ENCODE results near the gene PLXNA2. TPM values are rescaled to one million over a fixed set of nuclear protein-coding genes. Genes with fewer than 3 reads are reported as not detected.

The PLXNA2 gene
- total and polyA plus RNA-seq, 5 donors from 2014 or later, result 0.02 to 0.62 (median 0.16) TPM; not detected in 2

- Mint-ChIP-seq H3K36me3 (no peaks in the 10 kb centered on the region), H3K4me3 (no peak overlapping the region), H3K27ac (no peak overlapping the region), H3K9me3 (peaks cover 0 to 1% (median 0%) of the 10 kb centered on the region in 7 donors), H3K27me3 (peaks cover 5% of the 10 kb centered on the region), H3K4me1 (peaks cover 0 to 6% (median 1%) of the 10 kb centered on the region in 4 donors)
- peaks cover 3% of the 10 kb centered on the region for H3K4me1 ChIP-seq (ENCODE audit: control insufficient read depth, insufficient read depth, low read length, poor library complexity, severe bottlenecking)
- peaks cover 2% of the 10 kb centered on the region for H3K27me3 ChIP-seq (ENCODE audit: control insufficient read depth, insufficient read depth, low read length)
- H3K9me3 ChIP-seq (ENCODE audit: control insufficient read depth in 2 of 2, low read length in 2 of 2), result no peaks in the 10 kb centered on the region
- no peaks in the 10 kb centered on the region for H3K36me3 ChIP-seq (ENCODE audit: control insufficient read depth, insufficient read depth, low read length)
- H3K27ac ChIP-seq (ENCODE audit: insufficient read depth, low read length, poor library complexity, severe bottlenecking), result no peak overlapping the region
- no peak overlapping the region for H3K4me3 ChIP-seq (ENCODE audit: low read depth, low read length)
- ATAC-seq (ENCODE audit: low read depth in 2 of 2) (no peak), DNase-seq (no peak)
Observed at GRCh38 chr1:208129487-208129886, 114.7 kb downstream of the PLXNA2 start.

DNA sequence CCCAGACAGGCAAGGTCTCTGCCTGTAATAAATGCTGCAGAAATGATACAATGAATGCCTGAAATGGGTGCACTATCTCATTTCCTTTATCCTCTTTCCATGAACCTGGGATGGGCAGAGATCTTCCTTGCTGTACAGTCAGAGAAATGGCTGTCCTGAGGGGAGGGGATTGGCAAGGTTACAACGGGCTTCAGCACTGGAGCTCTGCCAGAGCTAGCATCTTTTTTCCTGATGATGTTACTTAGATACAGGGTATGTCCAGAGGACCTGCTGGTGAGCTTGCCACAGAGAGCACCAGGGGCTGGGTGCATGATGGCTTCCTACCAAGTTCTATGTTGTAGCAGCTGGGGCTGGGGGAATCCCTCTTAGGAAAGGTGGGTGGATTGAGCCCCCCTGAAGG is 115.1 kb downstream of the PLXNA2 start:
- no peak for ATAC-seq (ENCODE audit: low read depth in 2 of 2)

GRCh38 chr1:208127792-208128529 is 116.2 kb downstream of the PLXNA2 start:
- Histone ChIP-seq H3K4me1 (ENCODE audit: control insufficient read depth, insufficient read depth, low read length, poor library complexity, severe bottlenecking) (peaks cover 3% of the 10 kb centered on the region), H3K4me3 (ENCODE audit: low read depth, low read length) (no peak overlapping the region), H3K9me3 (ENCODE audit: control insufficient read depth in 2 of 2, low read length in 2 of 2) (no peaks in the 10 kb centered on the region), H3K27me3 (ENCODE audit: control insufficient read depth, insufficient read depth, low read length) (peaks cover 2% of the 10 kb centered on the region), H3K27ac (ENCODE audit: insufficient read depth, low read length, poor library complexity, severe bottlenecking) (no peak overlapping the region), H3K36me3 (ENCODE audit: control insufficient read depth, insufficient read depth, low read length) (no peaks in the 10 kb centered on the region)
- no peak for DNase-seq
- H3K4me1 Mint-ChIP-seq, result peaks cover 0 to 6% (median 1%) of the 10 kb centered on the region in 4 donors
- H3K36me3 Mint-ChIP-seq, result no peaks in the 10 kb centered on the region
- no peak for ATAC-seq (ENCODE audit: low read depth in 2 of 2)
- peaks cover 5% of the 10 kb centered on the region for H3K27me3 Mint-ChIP-seq
- no peak overlapping the region for H3K27ac Mint-ChIP-seq
- no peak overlapping the region for H3K4me3 Mint-ChIP-seq
- peaks cover 0 to 1% (median 0%) of the 10 kb centered on the region in 7 donors for H3K9me3 Mint-ChIP-seq

More for the DNA sequence above, 115.1 kb downstream of the PLXNA2 start:
- H3K9me3 ChIP-seq (ENCODE audit: control insufficient read depth in 2 of 2, low read length in 2 of 2), result no peaks in the 10 kb centered on the region
- H3K27me3 ChIP-seq (ENCODE audit: control insufficient read depth, insufficient read depth, low read length), result peaks cover 2% of the 10 kb centered on the region
- H3K4me1 Mint-ChIP-seq, result peaks cover 0 to 6% (median 1%) of the 10 kb centered on the region in 4 donors
- no peak for DNase-seq
- peaks cover 5% of the 10 kb centered on the region for H3K27me3 Mint-ChIP-seq
- no peak overlapping the region for H3K27ac Mint-ChIP-seq
- H3K9me3 Mint-ChIP-seq, result peaks cover 0 to 1% (median 0%) of the 10 kb centered on the region in 7 donors
- no peaks in the 10 kb centered on the region for H3K36me3 ChIP-seq (ENCODE audit: control insufficient read depth, insufficient read depth, low read length)
- H3K4me1 ChIP-seq (ENCODE audit: control insufficient read depth, insufficient read depth, low read length, poor library complexity, severe bottlenecking), result peaks cover 3% of the 10 kb centered on the region
- no peak overlapping the region for H3K27ac ChIP-seq (ENCODE audit: insufficient read depth, low read length, poor library complexity, severe bottlenecking)
- no peaks in the 10 kb centered on the region for H3K36me3 Mint-ChIP-seq
- no peak overlapping the region for H3K4me3 ChIP-seq (ENCODE audit: low read depth, low read length)
- no peak overlapping the region for H3K4me3 Mint-ChIP-seq

DNA sequence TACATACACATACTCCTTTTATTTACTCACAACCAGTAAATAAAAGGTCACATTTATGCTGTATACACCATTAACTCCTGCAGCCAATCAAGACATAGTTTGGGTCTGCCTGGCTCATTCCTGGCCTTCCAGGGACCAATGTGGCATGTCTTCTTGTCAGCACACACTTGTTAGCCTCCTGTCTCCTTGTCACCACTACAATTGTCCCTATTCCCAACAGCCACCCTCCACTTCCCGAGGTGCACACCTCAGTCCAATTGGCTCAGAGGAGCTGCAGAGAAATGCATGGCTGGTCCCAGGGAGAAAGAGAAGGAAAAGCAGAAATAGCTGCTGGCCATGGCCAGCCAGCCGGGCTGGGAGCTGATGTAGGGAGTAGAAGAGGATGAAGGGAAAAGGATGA is 116.9 kb downstream of the PLXNA2 start:
- no peak overlapping the region for H3K27ac Mint-ChIP-seq

GRCh38 chr1:208126108-208126507 is 118.1 kb downstream of the PLXNA2 start:
- DNase-seq (no peak), ATAC-seq (ENCODE audit: low read depth in 2 of 2) (no peak)
- Histone ChIP-seq H3K36me3 (ENCODE audit: control insufficient read depth, insufficient read depth, low read length) (no peaks in the 10 kb centered on the region), H3K9me3 (ENCODE audit: control insufficient read depth in 2 of 2, low read length in 2 of 2) (no peaks in the 10 kb centered on the region), H3K27ac (ENCODE audit: insufficient read depth, low read length, poor library complexity, severe bottlenecking) (no peak overlapping the region), H3K4me1 (ENCODE audit: control insufficient read depth, insufficient read depth, low read length, poor library complexity, severe bottlenecking) (no peaks in the 10 kb centered on the region), H3K4me3 (ENCODE audit: low read depth, low read length) (no peak overlapping the region), H3K27me3 (ENCODE audit: control insufficient read depth, insufficient read depth, low read length) (no peaks in the 10 kb centered on the region)
- Mint-ChIP-seq H3K4me1 (peaks cover 0 to 2% (median 0%) of the 10 kb centered on the region in 4 donors), H3K4me3 (no peak overlapping the region), H3K27ac (no peak overlapping the region), H3K27me3 (peaks cover 5% of the 10 kb centered on the region), H3K9me3 (peaks cover 0 to 1% (median 0%) of the 10 kb centered on the region in 7 donors), H3K36me3 (no peaks in the 10 kb centered on the region)

More for the DNA sequence above, 116.9 kb downstream of the PLXNA2 start:
- no peaks in the 10 kb centered on the region for H3K27me3 ChIP-seq (ENCODE audit: control insufficient read depth, insufficient read depth, low read length)
- H3K4me1 ChIP-seq (ENCODE audit: control insufficient read depth, insufficient read depth, low read length, poor library complexity, severe bottlenecking), result peaks cover 3% of the 10 kb centered on the region
- H3K4me3 ChIP-seq (ENCODE audit: low read depth, low read length), result no peak overlapping the region
- Mint-ChIP-seq H3K27me3 (peaks cover 5% of the 10 kb centered on the region), H3K4me3 (no peak overlapping the region), H3K36me3 (no peaks in the 10 kb centered on the region), H3K4me1 (peaks cover 0 to 6% (median 1%) of the 10 kb centered on the region in 4 donors), H3K9me3 (peaks cover 0 to 1% (median 0%) of the 10 kb centered on the region in 7 donors)
- ATAC-seq (ENCODE audit: low read depth in 2 of 2), result no peak
- DNase-seq, result no peak
- H3K9me3 ChIP-seq (ENCODE audit: control insufficient read depth in 2 of 2, low read length in 2 of 2), result no peaks in the 10 kb centered on the region
- no peaks in the 10 kb centered on the region for H3K36me3 ChIP-seq (ENCODE audit: control insufficient read depth, insufficient read depth, low read length)
- H3K27ac ChIP-seq (ENCODE audit: insufficient read depth, low read length, poor library complexity, severe bottlenecking), result no peak overlapping the region

- no peaks in the 10 kb centered on the region for H3K4me1 ChIP-seq (ENCODE audit: control insufficient read depth, insufficient read depth, low read length, poor library complexity, severe bottlenecking)
- no peaks in the 10 kb centered on the region for H3K9me3 Mint-ChIP-seq
- DNase-seq, result no peak
- no peak overlapping the region for H3K27ac ChIP-seq (ENCODE audit: insufficient read depth, low read length, poor library complexity, severe bottlenecking)
- no peaks in the 10 kb centered on the region for H3K36me3 Mint-ChIP-seq
- H3K4me3 ChIP-seq (ENCODE audit: low read depth, low read length), result no peak overlapping the region
- H3K27me3 ChIP-seq (ENCODE audit: control insufficient read depth, insufficient read depth, low read length), result no peaks in the 10 kb centered on the region
- no peaks in the 10 kb centered on the region for H3K4me1 Mint-ChIP-seq
- no peak for ATAC-seq (ENCODE audit: low read depth in 2 of 2)
- no peak overlapping the region for H3K27ac Mint-ChIP-seq
- H3K27me3 Mint-ChIP-seq, result no peaks in the 10 kb centered on the region
- no peak overlapping the region for H3K4me3 Mint-ChIP-seq
- H3K36me3 ChIP-seq (ENCODE audit: control insufficient read depth, insufficient read depth, low read length), result no peaks in the 10 kb centered on the region
- H3K9me3 ChIP-seq (ENCODE audit: control insufficient read depth in 2 of 2, low read length in 2 of 2), result no peaks in the 10 kb centered on the region
Observed at GRCh38 chr1:208122612-208123358, 121.4 kb downstream of the PLXNA2 start.

DNA sequence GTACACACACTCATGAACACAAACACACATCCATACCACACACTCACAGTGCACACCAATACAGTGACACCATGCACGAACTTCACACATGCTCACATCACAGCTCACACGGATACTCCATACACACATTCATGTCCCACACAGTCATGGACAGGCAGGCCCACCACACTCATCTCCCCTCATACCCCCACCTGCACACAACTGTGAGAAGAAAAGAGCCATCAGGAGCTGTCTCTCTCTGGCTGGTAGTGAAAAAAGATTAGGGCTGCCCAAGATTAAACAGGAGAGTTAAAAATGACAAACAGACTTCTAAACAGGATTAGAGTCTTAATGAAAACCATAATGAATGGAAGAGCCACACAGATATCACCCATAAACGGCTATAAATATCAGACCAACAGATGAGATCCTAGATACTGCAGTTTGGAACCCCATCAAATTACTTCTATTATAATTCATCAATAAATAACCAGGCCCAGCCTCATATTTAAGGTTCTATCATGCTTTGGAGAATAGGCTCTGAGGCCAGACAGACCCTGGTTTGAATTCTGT is 122.3 kb downstream of the PLXNA2 start:
- Histone ChIP-seq H3K36me3 (ENCODE audit: control insufficient read depth, insufficient read depth, low read length) (no peaks in the 10 kb centered on the region), H3K27me3 (ENCODE audit: control insufficient read depth, insufficient read depth, low read length) (no peaks in the 10 kb centered on the region), H3K4me3 (ENCODE audit: low read depth, low read length) (no peak overlapping the region), H3K4me1 (ENCODE audit: control insufficient read depth, insufficient read depth, low read length, poor library complexity, severe bottlenecking) (no peaks in the 10 kb centered on the region), H3K9me3 (ENCODE audit: control insufficient read depth in 2 of 2, low read length in 2 of 2) (no peaks in the 10 kb centered on the region), H3K27ac (ENCODE audit: insufficient read depth, low read length, poor library complexity, severe bottlenecking) (no peak overlapping the region)
- Mint-ChIP-seq H3K4me3 (no peak overlapping the region), H3K9me3 (no peaks in the 10 kb centered on the region), H3K4me1 (no peaks in the 10 kb centered on the region), H3K27ac (no peak overlapping the region), H3K36me3 (no peaks in the 10 kb centered on the region), H3K27me3 (no peaks in the 10 kb centered on the region)
- DNase-seq (no peak), ATAC-seq (ENCODE audit: low read depth in 2 of 2) (no peak)

Data from CD4-positive, CD25-positive, alpha-beta regulatory T cell (primary cell).